GM18867 (cell line): ENCODE results near the gene SSX7.
"Not testable (repeated sequence)": the region's sequence is repeated elsewhere in the genome, so short reads cannot be mapped to it uniquely, and the experiment has no call there.

Experiments
- ATAC-seq: cut with Tn5 transposase; IDR thresholded peaks from one replicate; pipeline ENCODE4 v1.9.1; 2021; ENCODE audit warnings: mild to moderate bottlenecking, moderate library complexity; ENCODE audit not compliant: unreplicated experiment

The SSX7 gene

DNA sequence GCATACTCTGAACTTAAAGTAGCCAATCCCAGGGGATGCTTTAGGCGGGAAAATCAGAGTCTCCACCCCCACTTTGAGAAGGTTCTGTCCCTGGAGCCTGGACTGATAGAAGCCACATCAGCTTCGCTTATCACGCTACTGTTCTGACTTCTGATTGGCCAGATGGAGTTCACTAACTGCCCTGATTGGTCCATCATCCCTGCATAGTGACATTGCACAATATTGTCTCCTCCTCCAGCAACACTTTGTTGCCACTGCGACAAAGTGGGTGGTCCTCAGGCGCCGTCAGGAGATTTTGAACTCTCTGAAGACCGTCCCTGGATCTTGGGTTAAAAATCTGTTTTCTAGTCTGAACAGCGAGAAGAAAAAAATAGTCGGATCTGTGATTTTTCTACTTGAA lies at the start of gene SSX7:
SSX7 (minus strand) TSS at position 101 of the 400 bp plus-strand sequence. CDS start 1,428 bp downstream, outside the sequence.
- not testable (repeated sequence) for ATAC-seq

DNA sequence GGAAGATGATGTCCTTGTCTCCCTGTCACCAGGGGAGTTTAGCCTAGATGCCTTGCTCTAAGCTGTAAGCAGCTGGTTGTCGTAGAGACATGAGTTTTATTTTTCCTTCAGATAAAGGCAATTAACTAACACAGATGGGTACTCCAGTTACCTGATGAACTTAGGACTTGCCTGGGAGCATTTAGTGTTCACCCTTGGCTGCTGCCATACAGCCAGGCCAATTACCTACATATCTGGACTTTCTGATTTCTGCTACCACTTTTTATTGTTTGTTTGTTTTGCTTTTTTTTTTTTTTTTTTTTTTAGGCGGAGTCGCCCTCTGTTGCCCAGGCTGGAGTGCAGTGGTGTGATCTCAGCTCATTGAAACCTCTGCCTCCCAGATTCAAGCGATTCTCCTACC lies 37.3 kb upstream of the SSX7 start:
- not testable (repeated sequence) for ATAC-seq

GRCh38 chrX:52662218-52662617 lies 7.5 kb upstream of the SSX7 start:
- ATAC-seq: not testable (repeated sequence)

DNA sequence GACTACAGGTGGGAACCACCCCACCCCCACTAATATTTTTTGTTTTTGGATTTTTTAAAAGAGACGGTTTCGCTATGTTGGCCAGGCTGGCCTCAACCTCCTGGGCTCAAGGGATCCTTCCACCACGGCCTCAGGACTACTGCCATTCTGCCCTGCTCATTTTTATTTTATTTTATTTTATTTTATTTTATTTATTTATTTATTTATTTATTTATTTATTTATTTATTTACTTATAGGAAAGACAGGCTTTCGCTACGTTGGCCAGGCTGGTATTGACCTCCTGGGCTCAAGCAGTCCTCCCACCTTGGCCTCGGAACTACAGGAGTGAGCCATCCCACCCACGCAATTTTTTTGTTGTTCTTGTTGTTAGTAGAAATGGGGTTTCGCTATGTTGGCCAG lies 775 bp upstream of the SSX7 start:
- not testable (repeated sequence) for ATAC-seq

DNA sequence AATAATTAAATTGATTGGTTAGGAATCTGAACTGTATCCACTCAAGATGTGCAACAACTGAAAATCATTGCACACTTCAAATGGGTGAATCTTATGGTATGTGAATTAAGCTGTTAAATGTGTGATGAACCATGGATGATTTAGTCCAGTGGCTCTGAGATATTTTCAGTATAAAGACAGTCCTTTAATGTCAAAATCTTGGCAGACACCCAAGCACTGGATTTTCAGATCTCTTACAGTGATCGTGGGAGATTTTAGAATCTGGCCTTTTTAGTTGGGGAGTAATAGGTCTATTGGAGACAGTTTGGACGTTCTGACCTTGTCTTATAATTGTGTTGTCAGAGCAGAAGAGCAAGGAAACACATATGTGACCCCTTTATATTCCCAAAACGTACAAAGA lies 4.0 kb downstream of the SSX7 start:
- not testable (repeated sequence) for ATAC-seq

- not testable (repeated sequence) for ATAC-seq
Observed at GRCh38 chrX:52648956-52649355, 5.7 kb downstream of the SSX7 start.

DNA sequence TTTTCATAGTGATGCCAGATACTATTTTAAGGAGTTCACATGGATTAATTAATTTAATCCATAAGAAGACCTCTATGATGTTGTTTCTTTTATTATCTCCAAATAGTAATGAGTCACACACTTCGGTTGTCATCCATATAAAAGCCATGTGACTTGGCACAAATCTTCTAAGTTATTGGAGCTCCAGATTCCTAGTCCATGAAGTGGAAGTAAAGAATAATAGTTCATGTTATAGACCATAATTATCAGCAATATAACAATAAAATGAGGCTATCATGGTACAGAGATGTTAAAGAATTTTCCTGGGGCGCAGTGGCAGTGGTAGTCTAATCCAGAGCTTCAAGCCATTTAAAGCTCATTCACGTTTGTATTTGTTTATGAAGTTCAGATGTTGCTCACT lies 26.2 kb downstream of the SSX7 start:
- not testable (repeated sequence) for ATAC-seq

GRCh38 chrX:52620661-52621060 lies 34.0 kb downstream of the SSX7 start:
- not testable (repeated sequence) for ATAC-seq

DNA sequence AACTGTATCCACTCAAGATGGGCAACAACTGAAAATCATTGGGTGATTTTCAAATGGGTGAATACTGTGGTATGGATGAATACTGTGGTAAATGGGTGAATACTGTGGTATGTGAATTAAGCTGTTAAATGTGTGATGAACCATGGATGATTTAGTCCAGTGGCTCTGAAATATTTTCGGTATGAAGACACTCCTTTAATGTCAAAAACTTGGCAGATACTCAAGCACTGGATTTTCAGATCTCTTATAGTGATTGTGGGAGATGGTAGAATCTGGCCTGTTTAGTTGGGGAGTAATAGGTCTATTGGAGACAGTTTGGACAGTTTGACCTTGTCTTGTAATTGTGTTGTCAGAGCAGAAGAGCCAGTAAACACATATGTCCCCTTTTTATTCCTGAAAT lies 45.7 kb downstream of the SSX7 start:
- no peak for ATAC-seq

GRCh38 chrX:52603151-52603550 lies 51.5 kb downstream of the SSX7 start:
- ATAC-seq: not testable (repeated sequence)

- no peak for ATAC-seq
Observed at GRCh38 chrX:52598886-52599285, 55.8 kb downstream of the SSX7 start.

DNA sequence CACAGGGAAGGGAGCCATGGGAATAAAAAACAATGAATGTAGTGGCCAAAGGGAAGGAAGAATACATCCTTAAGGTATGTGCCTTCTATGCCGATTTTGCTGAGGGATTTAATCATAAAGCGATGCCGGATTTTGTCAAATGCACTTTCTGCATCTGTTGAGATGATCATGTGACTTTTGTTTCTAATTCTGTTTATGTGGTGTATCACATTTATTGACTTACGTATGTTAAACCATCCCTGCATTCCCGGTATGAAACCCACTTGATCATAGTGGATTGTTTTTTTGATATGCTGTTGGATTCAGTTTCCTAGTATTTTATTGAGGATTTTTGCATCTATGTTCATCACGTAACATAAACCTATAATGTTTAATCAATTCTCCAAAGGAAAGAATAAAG lies 60.0 kb downstream of the SSX7 start:
- no peak for ATAC-seq
